Fibroblast of lung (primary cell): ENCODE results near the gene DNAH8.

Experiments used
- CTCF ChIP-seq, 2 donors: IDR thresholded peaks in 1 of 2; conservative IDR thresholded peaks in 1 of 2; 1 replicate in 1 of 2; 2 replicates in 1 of 2; pipeline ENCODE4 v1.5.1; 2011 to 2012; ENCODE audit warnings: low read length in 2 of 2, control low read depth in 1 of 2, inconsistent platforms in 1 of 2, low read depth in 1 of 2, mild to moderate bottlenecking in 1 of 2
- EZH2 ChIP-seq: IDR thresholded peaks from 2 replicates; pipeline ENCODE4 v1.5.1; 2012; ENCODE audit warnings: low read length, control low read depth, mild to moderate bottlenecking; ENCODE audit errors: missing control alignments

GRCh38 chr6:39007575-39007974 lies 292.5 kb downstream of the DNAH8 start:
- TF ChIP-seq CTCF (conservative IDR thresholded peaks at IDR 0.05 in 1 of 2, IDR thresholded peaks at IDR 0.05 in 1 of 2; ENCODE audit: low read depth in 1 of 2, low read length in 2 of 2), result no peak
- no peak for TF ChIP-seq EZH2
